HG02571 (cell line): Measurements from ENCODE around the gene CDKN2A.

Source experiments
- ATAC-seq: cut with Tn5 transposase; IDR thresholded peaks from one replicate; pipeline ENCODE4 v1.9.1; 2021; ENCODE audit warnings: mild to moderate bottlenecking, moderate library complexity; ENCODE audit not compliant: unreplicated experiment

The CDKN2A gene

GRCh38 chr9:21993893-21994555, at the start of gene CDKN2A:
TSS of gene CDKN2A (minus strand) at chr9:21994392.
- ATAC-seq = peak; percentile 36

- no peak for ATAC-seq
These were observed 49.7 kb upstream of the CDKN2A start for GRCh38 chr9:22043928-22044327.

- no peak for ATAC-seq
These were observed 47.6 kb upstream of the CDKN2A start for GRCh38 chr9:22041775-22042174.

- ATAC-seq = no peak
These were observed 47.2 kb upstream of the CDKN2A start for GRCh38 chr9:22041344-22041743.

GRCh38 chr9:22040760-22041159, 46.6 kb upstream of the CDKN2A start:
- no peak for ATAC-seq

GRCh38 chr9:22039258-22039657, 45.1 kb upstream of the CDKN2A start:
- no peak for ATAC-seq

- no peak for ATAC-seq
These were observed 43.9 kb upstream of the CDKN2A start for GRCh38 chr9:22037954-22038690.

GRCh38 chr9:22036866-22037626, 42.9 kb upstream of the CDKN2A start:
- ATAC-seq = no peak

- ATAC-seq = no peak
These were observed 41.4 kb upstream of the CDKN2A start for GRCh38 chr9:22035591-22036011.

- ATAC-seq = no peak
These were observed 38.9 kb upstream of the CDKN2A start for GRCh38 chr9:22033012-22033630.

- ATAC-seq = no peak
These were observed 37.6 kb upstream of the CDKN2A start for GRCh38 chr9:22031655-22032411.

GRCh38 chr9:22030101-22030598, 36.0 kb upstream of the CDKN2A start:
- ATAC-seq = peak; percentile 79

- ATAC-seq = no peak
These were observed 35.0 kb upstream of the CDKN2A start for GRCh38 chr9:22029231-22029630.

- no peak for ATAC-seq
These were observed 34.2 kb upstream of the CDKN2A start for GRCh38 chr9:22028394-22028793.

GRCh38 chr9:22026696-22027095, 32.5 kb upstream of the CDKN2A start:
- no peak for ATAC-seq

- no peak for ATAC-seq
These were observed 28.2 kb upstream of the CDKN2A start for GRCh38 chr9:22022396-22022795.

- ATAC-seq = no peak
These were observed 16.9 kb upstream of the CDKN2A start for GRCh38 chr9:22010866-22011625.

GRCh38 chr9:22009506-22009867, 15.3 kb upstream of the CDKN2A start:
- peak; percentile 42 for ATAC-seq

- ATAC-seq = peak; percentile 96
These were observed 14.7 kb upstream of the CDKN2A start, which contains the start of gene CDKN2B for GRCh38 chr9:22008717-22009505. TSS of gene CDKN2B (minus strand) at chr9:22009305. CDS start at chr9:22008953, 352 bp downstream.
